Esophagus muscularis mucosa (tissue), 4 donors: ENCODE results near the gene RASIP1.

ENCODE experiments used
- EP300 ChIP-seq: sonication (generic); formaldehyde crosslinking; IDR thresholded peaks from one replicate; pipeline ENCODE4 v1.6.1; 2017; ENCODE audit warnings: antibody characterized with exemption
- POLR2A ChIP-seq: fragments of 450-650 bp; IDR thresholded peaks from one replicate; pipeline ENCODE4 v1.6.1; 2017; ENCODE audit warnings: antibody characterized with exemption, moderate library complexity, mild to moderate bottlenecking, low read depth
- TF ChIP-seq, protein P1 (sequence below), 3 experiments: fragments of 200-600 bp in 2 of 3; fragments of 450-650 bp in 1 of 3; sonication (generic) in 2 of 3; IDR thresholded peaks; one replicate each; pipeline ENCODE4 v1.5.1; 2017 to 2019; ENCODE audit warnings: antibody characterized with exemption in 3 of 3, mild to moderate bottlenecking in 2 of 3, moderate library complexity in 1 of 3

GRCh38 chr19:48755084-48755641, 14.8 kb upstream of the RASIP1 start, which contains the start of gene FGF21:
- TF ChIP-seq, protein P1, sequence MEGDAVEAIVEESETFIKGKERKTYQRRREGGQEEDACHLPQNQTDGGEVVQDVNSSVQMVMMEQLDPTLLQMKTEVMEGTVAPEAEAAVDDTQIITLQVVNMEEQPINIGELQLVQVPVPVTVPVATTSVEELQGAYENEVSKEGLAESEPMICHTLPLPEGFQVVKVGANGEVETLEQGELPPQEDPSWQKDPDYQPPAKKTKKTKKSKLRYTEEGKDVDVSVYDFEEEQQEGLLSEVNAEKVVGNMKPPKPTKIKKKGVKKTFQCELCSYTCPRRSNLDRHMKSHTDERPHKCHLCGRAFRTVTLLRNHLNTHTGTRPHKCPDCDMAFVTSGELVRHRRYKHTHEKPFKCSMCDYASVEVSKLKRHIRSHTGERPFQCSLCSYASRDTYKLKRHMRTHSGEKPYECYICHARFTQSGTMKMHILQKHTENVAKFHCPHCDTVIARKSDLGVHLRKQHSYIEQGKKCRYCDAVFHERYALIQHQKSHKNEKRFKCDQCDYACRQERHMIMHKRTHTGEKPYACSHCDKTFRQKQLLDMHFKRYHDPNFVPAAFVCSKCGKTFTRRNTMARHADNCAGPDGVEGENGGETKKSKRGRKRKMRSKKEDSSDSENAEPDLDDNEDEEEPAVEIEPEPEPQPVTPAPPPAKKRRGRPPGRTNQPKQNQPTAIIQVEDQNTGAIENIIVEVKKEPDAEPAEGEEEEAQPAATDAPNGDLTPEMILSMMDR (IDR thresholded peaks at IDR 0.05): no peak
- TF ChIP-seq POLR2A (no peak), EP300 (no peak)
